NCI-H1105 treated with DMSO at 0.1 percent for 48 hours (cell line): ENCODE measurements around the gene CD27.
A peak's percentile ranks its signal among the peaks of the same experiment; 100 is the strongest.

ENCODE experiments used
- DNase-seq: peaks from one replicate; lab custom pipeline; 2025; lab: John Stamatoyannopoulos, UW

CD27 gene

DNA sequence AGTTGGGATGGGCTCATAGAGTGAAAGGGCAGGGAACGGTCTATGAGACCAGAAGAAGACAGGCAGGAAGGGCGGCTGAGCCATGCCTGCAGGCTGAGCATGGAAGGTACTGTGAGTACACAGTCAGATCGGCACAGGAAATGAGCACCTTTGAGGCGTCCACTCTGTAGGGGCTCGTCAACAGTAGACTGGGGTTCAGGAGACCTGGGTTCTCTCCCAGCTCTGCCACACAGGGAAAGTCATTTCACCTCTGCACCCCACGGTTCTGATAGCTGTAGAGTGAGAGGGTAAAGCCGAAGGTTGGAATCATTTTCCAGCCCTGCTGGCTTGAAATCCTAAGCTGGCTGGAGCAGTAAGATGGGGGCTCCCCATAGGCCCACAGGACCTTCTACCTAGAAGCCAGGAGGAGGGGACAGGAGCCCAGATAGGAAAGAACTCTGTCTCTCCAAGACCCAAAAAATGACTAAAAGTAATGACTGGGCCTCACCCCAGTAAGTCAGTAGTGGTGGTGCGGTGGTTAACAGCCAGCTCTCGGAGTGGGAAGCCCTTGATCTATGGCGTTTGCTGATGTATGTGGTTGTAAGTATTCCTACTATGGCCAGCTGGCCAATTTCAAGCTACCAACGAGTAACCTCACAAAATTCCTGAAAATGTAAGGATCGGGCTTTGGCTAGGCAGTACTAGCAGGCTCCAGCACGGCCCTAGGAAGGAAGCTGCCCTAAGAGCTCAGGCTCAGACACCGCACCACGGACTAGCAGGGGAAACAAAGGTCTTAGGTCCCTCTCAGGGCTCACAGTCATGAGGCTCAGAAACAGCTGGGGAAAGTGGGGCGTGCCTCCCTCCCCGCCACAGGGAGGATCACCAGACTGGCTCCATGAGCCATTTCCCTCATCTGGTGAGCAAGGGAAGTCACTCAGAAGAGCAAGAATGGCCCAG lies 10.3 kb upstream of the CD27 start:
- DNase-seq, result no peak

DNA sequence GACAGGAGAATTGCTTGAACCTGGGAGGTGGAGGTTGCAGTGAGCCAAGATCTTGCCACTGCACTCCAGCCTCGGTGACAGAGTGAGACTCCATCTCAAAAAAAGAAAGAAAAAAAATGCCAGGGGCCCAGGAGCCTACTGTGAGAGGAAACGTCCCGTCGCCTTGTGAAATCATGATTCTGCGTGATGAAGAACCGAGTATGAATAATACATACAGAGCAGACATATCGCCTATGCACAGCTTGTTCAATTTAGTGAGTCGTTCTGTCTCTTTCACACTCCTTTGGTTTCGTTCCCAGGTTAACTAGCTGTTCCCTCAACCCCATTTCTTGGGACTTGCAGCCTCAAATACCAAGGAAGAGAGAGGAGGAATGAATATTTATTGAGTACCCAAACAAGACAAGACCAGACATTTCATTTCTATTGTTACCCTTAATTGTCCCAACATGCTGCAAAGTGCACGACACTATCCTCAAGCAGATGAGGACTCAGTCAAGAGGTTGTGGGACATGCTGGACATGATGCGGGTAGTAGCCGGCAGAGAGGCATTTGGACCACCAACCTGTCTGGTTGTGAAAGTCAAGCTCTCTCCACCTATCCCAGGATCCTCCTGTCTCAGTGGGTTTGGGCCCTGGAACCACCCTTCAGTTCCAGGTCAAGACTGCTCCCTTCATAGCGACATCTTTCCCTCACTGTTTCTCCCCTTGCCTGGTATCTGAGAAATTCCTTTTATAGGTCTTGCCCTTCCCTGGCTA lies 8.6 kb upstream of the CD27 start:
- no peak for DNase-seq

DNA sequence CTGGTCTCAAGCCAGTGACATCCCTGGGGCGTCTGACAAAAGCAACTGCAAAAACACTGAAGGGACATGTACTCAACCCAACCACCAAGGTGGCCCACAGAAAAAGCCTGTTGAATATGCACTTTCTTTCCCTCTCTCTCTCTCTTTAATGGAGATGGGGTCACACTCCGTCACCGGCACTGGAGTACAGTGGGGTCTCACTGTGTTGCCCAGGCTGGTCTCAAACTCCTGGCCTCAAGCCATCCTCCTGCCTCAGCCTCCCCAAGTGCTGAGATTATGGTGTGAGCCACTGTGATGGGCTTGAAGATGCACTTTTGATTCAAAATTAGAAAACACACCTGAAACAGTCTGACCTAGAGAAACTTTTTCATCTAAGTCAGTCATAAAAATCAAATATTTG lies 7.2 kb upstream of the CD27 start:
- no peak for DNase-seq

DNA sequence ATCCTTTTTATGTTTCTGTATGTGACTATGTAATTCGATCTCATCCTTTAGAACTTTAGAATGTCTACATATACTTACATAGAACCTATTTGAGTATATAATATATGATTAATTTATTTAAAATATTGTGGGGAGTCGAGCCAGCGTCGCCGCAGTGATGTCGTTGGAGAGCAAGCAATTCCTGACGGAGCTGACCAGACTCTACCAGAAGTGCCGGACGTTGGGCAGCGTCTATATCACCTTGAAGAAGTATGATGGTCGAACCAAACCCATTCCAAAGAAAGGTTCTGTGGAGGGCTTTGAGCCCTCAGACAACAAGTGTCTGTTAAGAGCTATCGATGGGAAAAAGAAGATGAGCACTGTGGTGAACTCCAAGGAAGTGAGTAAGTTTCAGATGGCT lies 6.4 kb upstream of the CD27 start:
- no peak for DNase-seq

DNA sequence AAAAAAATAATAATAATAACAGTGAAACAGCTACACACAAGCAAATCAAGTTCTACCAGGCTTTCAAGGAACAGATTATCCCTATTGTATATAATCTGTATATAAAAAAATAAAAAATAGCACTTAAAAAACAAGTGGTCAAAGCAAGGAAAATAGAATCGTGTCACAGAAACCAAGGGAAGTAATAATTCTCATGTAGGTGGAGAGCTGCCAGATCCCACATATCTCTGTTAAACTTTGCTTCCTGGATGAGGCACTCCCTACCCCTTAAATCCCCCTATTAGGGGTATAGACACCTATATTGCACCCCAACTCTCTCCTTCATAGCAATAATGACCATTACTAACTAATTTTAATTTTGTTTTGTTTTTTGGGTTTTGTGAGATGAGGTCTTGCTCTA lies 4.4 kb upstream of the CD27 start:
- no peak for DNase-seq

- no peak for DNase-seq
Measured at GRCh38 chr12:6442836-6443235, 1.9 kb upstream of the CD27 start.

- no peak for DNase-seq
Measured at GRCh38 chr12:6443361-6443983, 1.3 kb upstream of the CD27 start.

DNA sequence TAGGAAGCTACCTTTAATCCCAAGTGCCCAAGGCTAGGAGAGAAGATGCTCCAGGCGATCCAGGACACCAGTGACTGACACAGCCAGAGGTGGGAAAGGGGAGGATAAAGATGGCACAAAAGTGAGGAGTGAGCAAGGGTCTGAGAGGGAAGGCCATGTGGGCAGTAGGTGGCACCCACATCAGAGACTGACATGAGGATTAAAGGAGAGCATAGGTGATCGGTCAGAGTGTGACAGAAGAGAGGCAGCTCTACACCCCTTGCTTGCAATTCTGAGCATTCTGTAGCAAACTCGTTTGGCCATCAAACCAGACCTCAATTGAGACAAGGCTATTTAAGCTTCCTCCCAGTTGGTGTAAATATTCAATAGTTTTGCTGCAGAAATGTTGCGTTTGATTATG lies 724 bp upstream of the CD27 start:
- no peak for DNase-seq

- DNase-seq, result no peak
Measured at GRCh38 chr12:6450091-6450868, 5.5 kb downstream of the CD27 start.

GRCh38 chr12:6450869-6451347 lies 6.2 kb downstream of the CD27 start:
- no peak for DNase-seq

DNA sequence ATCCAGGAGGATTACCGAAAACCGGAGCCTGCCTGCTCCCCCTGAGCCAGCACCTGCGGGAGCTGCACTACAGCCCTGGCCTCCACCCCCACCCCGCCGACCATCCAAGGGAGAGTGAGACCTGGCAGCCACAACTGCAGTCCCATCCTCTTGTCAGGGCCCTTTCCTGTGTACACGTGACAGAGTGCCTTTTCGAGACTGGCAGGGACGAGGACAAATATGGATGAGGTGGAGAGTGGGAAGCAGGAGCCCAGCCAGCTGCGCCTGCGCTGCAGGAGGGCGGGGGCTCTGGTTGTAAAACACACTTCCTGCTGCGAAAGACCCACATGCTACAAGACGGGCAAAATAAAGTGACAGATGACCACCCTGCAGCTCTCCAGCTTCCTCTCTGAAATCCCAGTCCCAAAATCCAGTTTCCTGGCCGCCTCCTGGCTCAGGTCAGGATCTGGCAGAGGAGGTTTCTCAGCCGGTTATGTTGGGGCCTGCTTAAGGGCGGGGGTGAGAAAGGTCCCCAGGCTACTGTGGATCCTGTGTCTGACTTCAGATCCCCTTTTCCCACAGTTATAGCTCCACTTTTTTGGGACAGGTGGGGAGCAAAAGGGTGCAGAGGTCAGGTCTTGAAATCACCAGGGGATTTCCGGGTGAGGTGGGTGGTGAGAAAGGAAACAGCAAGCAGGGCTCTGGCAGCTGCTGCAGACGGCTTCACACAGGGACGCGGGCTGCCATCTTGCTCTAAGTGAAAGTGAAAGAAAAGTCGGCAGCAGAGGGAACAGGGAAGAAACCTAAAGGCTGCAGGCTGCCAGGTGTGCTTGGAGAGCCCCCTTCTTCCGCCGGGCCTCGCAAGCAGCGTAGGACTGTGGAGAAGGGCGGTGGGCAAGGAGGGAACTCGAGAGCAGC lies 6.8 kb downstream of the CD27 start, which contains the start of gene TAPBPL:
TSS of gene TAPBPL (plus strand) at position 695 of the 897 bp plus-strand sequence. CDS start 207 bp downstream, outside the sequence.
- DNase-seq, result peak; percentile 95

DNA sequence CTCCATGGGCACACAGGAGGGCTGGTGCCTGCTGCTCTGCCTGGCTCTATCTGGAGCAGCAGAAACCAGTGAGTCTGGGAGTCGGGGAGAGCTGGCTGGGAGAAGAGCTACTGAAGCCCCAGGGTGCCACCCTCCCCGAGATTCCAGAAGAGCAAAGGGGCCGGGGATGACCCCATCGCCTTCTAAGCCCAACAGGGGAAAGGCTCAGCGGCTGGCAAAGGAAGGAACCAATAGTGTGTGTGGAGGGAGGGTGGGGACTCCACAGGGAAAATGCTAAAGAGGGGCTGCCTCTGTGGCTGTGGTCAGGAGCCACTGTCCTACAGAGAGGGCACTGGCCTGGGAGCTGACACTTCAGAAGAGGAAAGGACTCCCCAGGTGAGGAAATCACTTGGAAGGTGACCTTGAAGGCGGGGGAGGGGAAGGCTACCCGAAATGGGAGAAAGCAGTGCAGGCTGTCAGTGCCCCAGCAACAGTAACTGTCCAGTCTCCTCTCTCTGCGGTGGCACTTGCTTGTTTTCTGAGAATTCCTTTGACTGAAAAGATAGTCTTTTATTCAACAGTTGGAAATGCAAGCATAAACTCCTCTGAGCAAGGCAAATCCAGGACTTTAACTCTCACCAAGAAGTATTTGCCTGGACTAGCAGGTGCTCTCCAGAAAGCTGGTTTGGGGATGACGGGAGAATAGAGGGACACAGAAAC lies 7.6 kb downstream of the CD27 start:
- no peak for DNase-seq

DNA sequence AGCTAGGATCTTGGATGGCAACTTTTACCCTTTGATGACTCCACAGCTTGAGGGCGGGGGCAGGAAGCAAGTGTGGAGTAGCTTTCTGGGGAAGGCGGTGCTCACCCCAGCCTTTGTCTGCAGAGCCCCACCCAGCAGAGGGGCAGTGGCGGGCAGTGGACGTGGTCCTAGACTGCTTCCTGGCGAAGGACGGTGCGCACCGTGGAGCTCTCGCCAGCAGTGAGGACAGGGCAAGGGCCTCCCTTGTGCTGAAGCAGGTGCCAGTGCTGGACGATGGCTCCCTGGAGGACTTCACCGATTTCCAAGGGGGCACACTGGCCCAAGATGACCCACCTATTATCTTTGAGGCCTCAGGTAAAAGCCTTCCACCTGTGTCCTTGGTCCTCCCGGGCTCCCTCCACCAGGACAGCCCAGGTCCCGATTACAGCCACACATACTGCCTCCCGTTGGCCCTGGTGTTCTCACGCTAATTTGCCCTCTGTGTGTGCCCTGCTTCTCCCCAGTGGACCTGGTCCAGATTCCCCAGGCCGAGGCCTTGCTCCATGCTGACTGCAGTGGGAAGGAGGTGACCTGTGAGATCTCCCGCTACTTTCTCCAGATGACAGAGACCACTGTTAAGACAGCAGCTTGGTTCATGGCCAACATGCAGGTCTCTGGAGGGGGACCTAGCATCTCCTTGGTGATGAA lies 8.3 kb downstream of the CD27 start:
- DNase-seq, result no peak

DNA sequence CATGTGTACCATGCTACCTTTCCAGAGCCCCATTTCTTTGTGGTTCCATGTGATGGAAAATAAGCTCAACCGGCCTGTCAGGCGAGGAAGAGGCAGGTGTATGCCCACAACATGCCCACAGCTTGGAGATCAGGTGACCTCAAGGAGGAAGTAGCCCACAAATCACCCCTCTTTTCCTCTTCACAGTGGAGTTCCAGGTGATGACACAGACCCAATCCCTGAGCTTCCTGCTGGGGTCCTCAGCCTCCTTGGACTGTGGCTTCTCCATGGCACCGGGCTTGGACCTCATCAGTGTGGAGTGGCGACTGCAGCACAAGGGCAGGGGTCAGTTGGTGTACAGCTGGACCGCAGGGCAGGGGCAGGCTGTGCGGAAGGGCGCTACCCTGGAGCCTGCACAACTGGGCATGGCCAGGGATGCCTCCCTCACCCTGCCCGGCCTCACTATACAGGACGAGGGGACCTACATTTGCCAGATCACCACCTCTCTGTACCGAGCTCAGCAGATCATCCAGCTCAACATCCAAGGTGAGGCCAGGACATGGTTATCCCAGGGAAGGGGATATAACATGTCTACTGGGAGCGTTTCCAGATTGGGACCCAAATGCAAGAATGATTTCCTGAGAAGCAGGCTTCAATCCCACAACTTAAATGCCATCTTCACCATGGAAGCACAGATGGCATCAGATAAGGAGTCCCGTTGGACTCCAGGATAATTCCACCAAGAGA lies 12.6 kb downstream of the CD27 start:
- DNase-seq, result no peak

DNA sequence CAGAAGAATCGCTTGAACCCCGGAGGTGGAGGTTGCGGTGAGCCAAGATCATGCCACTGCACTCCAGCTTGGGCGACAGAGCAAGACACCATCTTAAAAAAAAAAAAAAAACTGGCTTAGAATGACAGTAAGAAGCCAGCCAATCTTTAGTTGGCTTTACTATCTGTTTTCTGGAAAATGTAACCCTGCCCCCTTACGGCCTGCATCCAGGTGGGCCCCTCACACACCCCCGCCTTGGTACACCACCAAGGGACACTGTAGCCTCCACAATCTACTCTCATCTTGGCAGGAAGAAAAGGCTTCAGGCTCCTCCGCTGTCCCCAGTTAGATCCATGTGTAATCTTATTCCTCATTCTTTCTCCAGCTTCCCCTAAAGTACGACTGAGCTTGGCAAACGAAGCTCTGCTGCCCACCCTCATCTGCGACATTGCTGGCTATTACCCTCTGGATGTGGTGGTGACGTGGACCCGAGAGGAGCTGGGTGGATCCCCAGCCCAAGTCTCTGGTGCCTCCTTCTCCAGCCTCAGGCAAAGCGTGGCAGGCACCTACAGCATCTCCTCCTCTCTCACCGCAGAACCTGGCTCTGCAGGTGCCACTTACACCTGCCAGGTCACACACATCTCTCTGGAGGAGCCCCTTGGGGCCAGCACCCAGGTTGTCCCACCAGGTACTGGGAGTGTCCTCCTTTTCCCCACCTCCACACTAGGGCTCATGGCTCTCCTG lies 13.7 kb downstream of the CD27 start:
- no peak for DNase-seq

GRCh38 chr12:6459004-6459337 lies 14.2 kb downstream of the CD27 start:
- DNase-seq, result no peak

GRCh38 chr12:6460751-6461371 lies 16.1 kb downstream of the CD27 start:
- DNase-seq, result no peak
